ENCODE data around the gene HMG20B. TPM values are rescaled to one million over a fixed set of nuclear protein-coding genes. Genes with fewer than 3 reads are reported as not detected.

Gene HMG20B
- polyA plus RNA-seq, 1 donor = 36.5 TPM

GRCh38 chr19:3537438-3538240, 35.1 kb upstream of the HMG20B start:
- DNase-seq = no peak

GRCh38 chr19:3538258-3538929, 34.4 kb upstream of the HMG20B start:
- DNase-seq = no peak

GRCh38 chr19:3538965-3539755, 33.6 kb upstream of the HMG20B start, which contains the start of gene TEKTIP1:
Gene TEKTIP1 (plus strand): TSS chr19:3539174. CDS start chr19:3539178, 4 bp downstream.
- DNase-seq = no peak

GRCh38 chr19:3539756-3540118, 33.0 kb upstream of the HMG20B start:
- DNase-seq = no peak

GRCh38 chr19:3543150-3544057, 29.3 kb upstream of the HMG20B start:
- DNase-seq = no peak

GRCh38 chr19:3544058-3544376, 28.7 kb upstream of the HMG20B start:
- DNase-seq = no peak

- DNase-seq = no peak
Measured at GRCh38 chr19:3544742-3545668, 27.7 kb upstream of the HMG20B start.

GRCh38 chr19:3545669-3546034, 27.1 kb upstream of the HMG20B start:
- DNase-seq = no peak

- DNase-seq = no peak
Measured at GRCh38 chr19:3546119-3546518, 26.6 kb upstream of the HMG20B start.

- no peak for DNase-seq
Measured at GRCh38 chr19:3547301-3547731, 25.4 kb upstream of the HMG20B start.

GRCh38 chr19:3547767-3548282, 24.9 kb upstream of the HMG20B start:
- DNase-seq = no peak

GRCh38 chr19:3548606-3549005, 24.1 kb upstream of the HMG20B start:
- DNase-seq = no peak

- no peak for DNase-seq
Measured at GRCh38 chr19:3549816-3550215, 22.9 kb upstream of the HMG20B start.

- DNase-seq = no peak
Measured at GRCh38 chr19:3550947-3551791, 21.6 kb upstream of the HMG20B start.

- DNase-seq = no peak
Measured at GRCh38 chr19:3551792-3552095, 21.0 kb upstream of the HMG20B start.

- DNase-seq = no peak
Measured at GRCh38 chr19:3554254-3555083, 18.3 kb upstream of the HMG20B start.

GRCh38 chr19:3555653-3556422, 16.9 kb upstream of the HMG20B start:
- DNase-seq = no peak

- DNase-seq = no peak
Measured at GRCh38 chr19:3556423-3556977, 16.2 kb upstream of the HMG20B start.

Measured in hindlimb muscle (tissue), 1 donor.